Erythroblast (primary cell): ENCODE results near the gene NFIC.
A peak's percentile ranks its signal among the peaks of the same experiment; 100 is the strongest.

Source experiments
- DNase-seq, 2 experiments: peaks; one replicate each; lab custom pipeline; 2025; lab: John Stamatoyannopoulos, UW
- GATA1 ChIP-seq: IDR thresholded peaks from 2 replicates; pipeline ENCODE4 v1.6.1; 2011; ENCODE audit warnings: low read depth, mild to moderate bottlenecking, control low read depth, low read length, moderate library complexity
- POLR2A ChIP-seq: IDR thresholded peaks from 2 replicates; pipeline ENCODE4 v1.6.1; 2011; ENCODE audit warnings: mild to moderate bottlenecking, low read length

The NFIC gene

GRCh38 chr19:3464587-3465235, 98.3 kb downstream of the NFIC start:
- no peak for DNase-seq
- no peak for TF ChIP-seq POLR2A
- TF ChIP-seq GATA1: no peak

- no peak for TF ChIP-seq POLR2A
- TF ChIP-seq GATA1: no peak
- no peak for DNase-seq
These were observed 99.2 kb downstream of the NFIC start for GRCh38 chr19:3465552-3465951.

- DNase-seq: no peak
- TF ChIP-seq POLR2A: no peak
- no peak for TF ChIP-seq GATA1
These were observed 100.3 kb downstream of the NFIC start for GRCh38 chr19:3466635-3467034.

DNA sequence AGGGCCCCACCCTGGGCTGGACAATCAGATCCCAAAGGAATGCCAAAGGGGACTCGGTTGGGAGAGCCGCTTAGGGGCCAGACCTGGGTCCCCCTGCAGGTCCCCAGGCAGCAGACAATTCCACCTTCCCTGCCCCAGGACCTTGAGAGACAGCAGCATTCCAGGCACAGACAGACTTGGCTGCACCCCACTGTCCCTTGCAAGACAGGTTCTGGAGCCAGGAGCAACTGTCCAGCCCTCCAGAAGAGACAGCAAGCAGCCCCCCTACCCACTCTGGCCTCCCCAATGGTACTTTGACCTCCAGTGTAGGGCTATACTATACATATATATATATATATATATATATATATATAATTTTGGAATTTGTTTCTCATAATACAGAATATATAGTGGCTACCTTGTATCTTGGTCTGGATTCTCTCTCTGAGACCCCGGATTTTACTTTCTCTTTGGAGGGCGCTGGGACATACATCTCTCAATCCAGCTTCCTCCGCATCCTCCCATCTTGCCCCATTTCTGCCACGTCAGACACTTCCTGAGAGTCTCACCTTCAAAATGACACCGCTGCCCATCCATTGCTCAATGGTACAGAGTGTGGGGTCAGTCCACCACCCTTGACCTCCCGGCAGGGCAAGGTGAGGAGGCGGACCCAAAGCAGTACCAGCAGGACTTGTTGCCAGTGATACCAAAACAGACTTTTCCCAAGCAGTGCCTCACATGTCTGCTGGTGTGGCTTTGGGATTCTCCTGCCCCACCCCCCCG, 101.2 kb downstream of the NFIC start:
- DNase-seq: no peak
- TF ChIP-seq GATA1: no peak

DNA sequence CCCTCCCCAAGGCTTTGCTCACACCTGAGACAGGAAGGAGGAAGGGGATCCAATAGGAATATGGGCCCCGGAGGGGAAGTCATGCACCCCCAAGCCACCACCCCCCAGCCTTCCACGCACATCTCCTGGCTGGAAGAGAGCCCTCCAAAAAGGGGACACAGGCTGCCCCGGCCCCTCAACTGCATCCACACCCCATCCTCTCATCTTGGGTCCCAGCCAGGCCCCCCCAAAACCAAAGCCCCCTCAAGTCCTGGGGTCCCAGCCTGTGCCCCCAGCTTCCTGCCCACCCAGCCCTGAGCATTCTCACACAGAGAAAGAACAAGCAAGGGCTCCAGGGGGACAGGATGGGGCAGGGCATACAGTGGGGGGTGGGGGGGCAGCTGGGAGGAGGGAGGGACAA, 101.8 kb downstream of the NFIC start:
- TF ChIP-seq GATA1: no peak
- no peak for TF ChIP-seq POLR2A
- DNase-seq: no peak

- no peak for DNase-seq
- no peak for TF ChIP-seq POLR2A
- no peak for TF ChIP-seq GATA1
These were observed 103.5 kb downstream of the NFIC start for GRCh38 chr19:3469638-3470499.

GRCh38 chr19:3470500-3471128, 104.2 kb downstream of the NFIC start:
- no peak for TF ChIP-seq GATA1
- no peak for TF ChIP-seq POLR2A
- no peak for DNase-seq

GRCh38 chr19:3471954-3472655, 105.7 kb downstream of the NFIC start:
- DNase-seq: peak in 1 of 2 experiments; percentile 58
- TF ChIP-seq GATA1 (no peak), POLR2A (no peak)

- no peak for TF ChIP-seq GATA1
- no peak for TF ChIP-seq POLR2A
- no peak for DNase-seq
These were observed 107.6 kb downstream of the NFIC start for GRCh38 chr19:3474010-3474409.

DNA sequence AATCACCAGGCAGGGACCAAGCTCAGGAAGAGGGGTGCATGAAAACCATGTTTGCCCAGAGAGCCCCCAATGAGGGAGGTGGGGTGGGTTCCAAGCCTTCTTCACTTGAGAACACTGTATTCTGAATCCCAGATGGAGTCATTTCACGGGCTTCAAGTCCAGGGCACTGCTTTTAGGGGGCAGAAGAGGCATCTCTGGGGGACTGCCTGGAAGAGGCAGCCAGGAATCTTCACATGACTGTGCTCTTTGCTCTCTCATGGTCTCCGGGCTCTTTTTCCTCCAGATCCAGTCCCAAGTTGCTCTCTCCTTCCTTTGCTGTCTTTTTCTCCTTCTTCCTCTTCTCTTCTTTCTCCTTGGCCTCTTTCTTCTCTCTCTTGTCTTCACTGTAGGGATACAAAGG, 108.2 kb downstream of the NFIC start:
- no peak for DNase-seq
- TF ChIP-seq GATA1 (no peak), POLR2A (no peak)

DNA sequence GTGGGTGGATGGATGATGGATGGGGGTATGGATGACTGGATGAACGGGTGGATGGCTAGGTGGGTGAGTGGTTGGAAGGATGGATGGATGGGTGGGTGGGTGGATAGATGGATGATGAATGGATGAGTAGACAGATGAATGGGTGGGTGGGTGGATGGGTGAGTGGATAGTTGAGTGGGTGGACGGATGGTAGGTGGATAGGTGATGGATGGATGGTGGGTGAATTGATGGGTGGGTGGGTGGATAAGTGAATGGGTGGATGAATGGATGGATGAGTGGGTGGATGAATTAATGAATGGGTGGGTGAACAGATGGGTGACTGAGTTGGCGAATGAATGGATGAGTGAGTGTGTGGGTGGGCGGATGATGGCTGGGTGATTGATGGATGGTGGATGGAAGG, 109.1 kb downstream of the NFIC start:
- TF ChIP-seq GATA1 (no peak), POLR2A (no peak)
- no peak for DNase-seq

DNA sequence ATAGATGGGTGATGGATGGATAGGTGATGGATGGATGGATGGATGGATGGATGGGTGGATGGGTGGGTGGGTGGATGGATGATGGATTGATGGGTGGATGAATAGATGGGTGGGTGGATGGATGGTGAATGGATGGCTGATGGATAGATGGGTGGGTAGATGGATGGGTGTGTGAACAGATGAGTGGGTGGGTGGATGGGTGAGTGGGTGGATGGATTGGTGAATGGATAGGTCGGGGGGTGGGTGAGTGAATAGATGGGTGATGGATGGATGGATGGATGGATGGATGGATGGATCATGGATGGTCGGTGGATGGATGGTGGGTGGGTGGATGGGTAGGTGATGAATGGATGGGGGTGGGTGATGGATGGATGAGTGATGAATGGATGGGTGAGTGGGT, 110.4 kb downstream of the NFIC start:
- TF ChIP-seq POLR2A (no peak), GATA1 (no peak)
- no peak for DNase-seq

DNA sequence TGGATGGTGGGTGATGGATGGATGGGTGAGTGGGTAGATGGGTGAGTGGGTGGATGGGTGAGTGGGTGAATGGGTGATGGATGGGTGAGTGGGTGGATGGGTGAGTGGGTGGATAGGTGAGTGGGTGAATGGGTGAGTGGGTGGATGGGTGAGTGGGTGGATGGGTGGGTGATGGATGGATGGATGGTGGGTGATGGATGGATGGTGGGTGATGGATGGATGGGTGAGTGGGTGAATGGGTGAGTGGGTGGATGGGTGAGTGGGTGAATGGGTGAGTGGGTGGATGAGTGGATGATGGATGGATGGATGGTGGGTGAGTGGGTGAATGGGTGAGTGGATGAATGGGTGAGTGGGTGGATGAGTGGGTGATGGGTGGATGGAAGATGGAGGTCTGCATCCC, 111.1 kb downstream of the NFIC start:
- DNase-seq: no peak
- TF ChIP-seq GATA1: no peak

GRCh38 chr19:3477951-3478350, 111.6 kb downstream of the NFIC start:
- DNase-seq: no peak
- no peak for TF ChIP-seq POLR2A
- TF ChIP-seq GATA1: no peak
